Thoracic aorta (tissue), 2 donors: Measurements from ENCODE around the gene BTBD8. TPM values are rescaled to one million over a fixed set of nuclear protein-coding genes. Genes with fewer than 3 reads are reported as not detected.

Experiments
- ATAC-seq: fragments of 150-250 bp; one replicate; pipeline ENCODE4 v1.8.0; 2017; ENCODE audit warnings: low read depth; ENCODE audit not compliant: insufficient number of reproducible peaks, low FRiP score
- DNase-seq: peaks from one replicate; pipeline ENCODE4 v3.0.0-alpha.2; 2020; ENCODE audit warnings: low spot score
- H3K27ac ChIP-seq, 2 donors: fragments of 200-600 bp; sonication (generic); 1 replicate in 1 of 2; 2 replicates in 1 of 2; pipeline ENCODE4 v1.5.1; 2016; ENCODE audit warnings: mild to moderate bottlenecking in 2 of 2, moderate library complexity in 2 of 2
- H3K27me3 ChIP-seq: fragments of 200-600 bp; sonication (generic); replicated peaks from 2 replicates; pipeline ENCODE4 v1.6.0; 2016; ENCODE audit warnings: mild to moderate bottlenecking; ENCODE audit not compliant: insufficient read depth
- H3K36me3 ChIP-seq: fragments of 200-600 bp; sonication (generic); one replicate; pipeline ENCODE4 v1.5.1; 2016
- H3K4me1 ChIP-seq, 2 donors: fragments of 200-600 bp; sonication (generic); 1 replicate in 1 of 2; 2 replicates in 1 of 2; pipeline versions ENCODE4 v1.5.1 to v1.6.0; 2016; ENCODE audit warnings: low read depth in 2 of 2, mild to moderate bottlenecking in 1 of 2; ENCODE audit not compliant: control insufficient read depth in 1 of 2
- H3K4me3 ChIP-seq: fragments of 200-600 bp; sonication (generic); 2 replicates; pipeline ENCODE4 v1.5.1; 2016; ENCODE audit warnings: mild to moderate bottlenecking
- H3K9me3 ChIP-seq: fragments of 200-600 bp; sonication (generic); 2 replicates; pipeline ENCODE4 v1.5.1; 2016
- total RNA-seq, 2 donors: library from RNA; depleted of rRNA; stranded (reverse); fragments of >200 nt; gene quantifications; one replicate each; pipeline versions ENCODE4 v1.1.0 to v1.2.3, GENCODE V29; 2016
- TF ChIP-seq, protein P1 (sequence below): fragments of 200-600 bp; sonication (generic); IDR thresholded peaks from one replicate; pipeline ENCODE4 v1.5.1; 2019; ENCODE audit warnings: antibody characterized with exemption

The BTBD8 gene
- total RNA-seq, 2 donors from 2014 or later: 3.8 to 12.9 TPM

DNA sequence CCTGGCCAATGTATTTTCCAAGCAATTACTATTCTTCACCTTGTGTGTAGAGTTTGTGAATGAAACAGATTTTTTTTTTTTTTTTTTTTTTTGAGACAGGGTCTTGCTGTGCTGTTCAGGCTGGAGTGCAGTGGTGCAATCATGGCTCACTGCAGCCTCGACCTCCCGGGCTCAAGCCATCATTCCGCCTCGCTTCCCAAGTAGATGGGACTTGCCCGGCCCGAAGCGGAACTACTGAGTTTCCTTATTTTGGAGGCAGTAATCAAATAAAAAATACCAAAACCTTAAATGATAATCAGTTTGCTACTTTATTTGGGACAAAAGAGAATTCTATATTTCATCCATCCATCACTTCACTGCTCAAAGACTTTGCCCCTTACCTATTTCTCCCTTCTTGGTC, 704 bp upstream of the BTBD8 start:
- no peak for DNase-seq
- TF ChIP-seq, protein P1, sequence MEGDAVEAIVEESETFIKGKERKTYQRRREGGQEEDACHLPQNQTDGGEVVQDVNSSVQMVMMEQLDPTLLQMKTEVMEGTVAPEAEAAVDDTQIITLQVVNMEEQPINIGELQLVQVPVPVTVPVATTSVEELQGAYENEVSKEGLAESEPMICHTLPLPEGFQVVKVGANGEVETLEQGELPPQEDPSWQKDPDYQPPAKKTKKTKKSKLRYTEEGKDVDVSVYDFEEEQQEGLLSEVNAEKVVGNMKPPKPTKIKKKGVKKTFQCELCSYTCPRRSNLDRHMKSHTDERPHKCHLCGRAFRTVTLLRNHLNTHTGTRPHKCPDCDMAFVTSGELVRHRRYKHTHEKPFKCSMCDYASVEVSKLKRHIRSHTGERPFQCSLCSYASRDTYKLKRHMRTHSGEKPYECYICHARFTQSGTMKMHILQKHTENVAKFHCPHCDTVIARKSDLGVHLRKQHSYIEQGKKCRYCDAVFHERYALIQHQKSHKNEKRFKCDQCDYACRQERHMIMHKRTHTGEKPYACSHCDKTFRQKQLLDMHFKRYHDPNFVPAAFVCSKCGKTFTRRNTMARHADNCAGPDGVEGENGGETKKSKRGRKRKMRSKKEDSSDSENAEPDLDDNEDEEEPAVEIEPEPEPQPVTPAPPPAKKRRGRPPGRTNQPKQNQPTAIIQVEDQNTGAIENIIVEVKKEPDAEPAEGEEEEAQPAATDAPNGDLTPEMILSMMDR: no peak
- ATAC-seq: no peak
- Histone ChIP-seq H3K4me1 (peaks cover 3 to 11% of the 10 kb centered on the region in 2 donors), H3K27me3 (no peaks in the 10 kb centered on the region), H3K27ac (no peak overlapping the region), H3K9me3 (no peaks in the 10 kb centered on the region), H3K4me3 (peak overlapping the region; percentile 83), H3K36me3 (no peaks in the 10 kb centered on the region)

DNA sequence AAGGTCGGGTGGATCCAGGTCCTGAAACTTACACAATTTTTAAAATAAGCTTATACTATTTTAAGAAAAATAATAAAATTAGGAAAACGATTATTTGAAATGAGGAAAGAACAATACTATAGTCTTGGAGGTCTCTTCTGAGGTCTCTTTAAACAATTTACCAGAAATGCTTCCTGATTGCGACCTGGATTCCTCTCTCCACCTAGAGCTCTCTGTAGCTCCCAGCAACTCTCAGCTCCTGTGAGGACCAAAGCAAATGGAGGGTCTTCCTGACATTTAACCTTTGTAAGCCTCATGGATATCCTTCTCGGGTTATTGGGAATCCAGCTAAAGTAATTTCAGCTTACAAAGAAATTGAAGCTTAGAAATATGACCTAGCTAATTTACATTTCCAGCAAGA, 886 bp downstream of the BTBD8 start:
- TF ChIP-seq, protein P1: no peak
- peak overlapping the region; percentile 83 for H3K4me3 ChIP-seq
- peaks cover 8% of the 10 kb centered on the region for H3K9me3 ChIP-seq
- H3K27ac ChIP-seq: no peak overlapping the region
- no peaks in the 10 kb centered on the region for H3K36me3 ChIP-seq
- ATAC-seq: no peak
- peaks cover 3 to 11% of the 10 kb centered on the region in 2 donors for H3K4me1 ChIP-seq
- H3K27me3 ChIP-seq: no peaks in the 10 kb centered on the region
- no peak for DNase-seq

DNA sequence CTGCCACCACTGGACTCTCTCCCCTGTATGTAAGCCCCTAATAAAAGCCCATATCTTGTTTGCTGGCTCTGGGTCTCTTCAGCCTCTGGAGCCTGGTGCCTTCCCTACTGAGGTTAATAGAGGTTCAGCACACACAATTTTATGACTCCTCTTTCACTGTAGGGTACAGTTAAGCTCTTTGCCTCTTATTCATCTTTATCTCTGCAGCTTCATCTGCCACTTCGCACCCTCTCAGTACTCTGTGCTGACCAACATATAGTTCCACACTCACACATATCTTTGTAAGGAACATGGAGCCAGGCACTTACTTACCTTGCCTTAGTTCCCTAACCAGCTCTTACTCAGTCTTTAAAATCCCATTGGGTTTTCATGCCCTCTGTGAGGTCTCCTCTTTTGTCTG, 4.5 kb downstream of the BTBD8 start:
- no peak for DNase-seq
- TF ChIP-seq, protein P1: no peak
- peaks cover 14% of the 10 kb centered on the region for H3K9me3 ChIP-seq
- H3K36me3 ChIP-seq: no peaks in the 10 kb centered on the region
- no peaks in the 10 kb centered on the region for H3K27me3 ChIP-seq
- ATAC-seq: no peak
- no peak overlapping the region for H3K4me3 ChIP-seq
- H3K4me1 ChIP-seq: peaks cover 3 to 11% of the 10 kb centered on the region in 2 donors
- H3K27ac ChIP-seq: no peak overlapping the region

DNA sequence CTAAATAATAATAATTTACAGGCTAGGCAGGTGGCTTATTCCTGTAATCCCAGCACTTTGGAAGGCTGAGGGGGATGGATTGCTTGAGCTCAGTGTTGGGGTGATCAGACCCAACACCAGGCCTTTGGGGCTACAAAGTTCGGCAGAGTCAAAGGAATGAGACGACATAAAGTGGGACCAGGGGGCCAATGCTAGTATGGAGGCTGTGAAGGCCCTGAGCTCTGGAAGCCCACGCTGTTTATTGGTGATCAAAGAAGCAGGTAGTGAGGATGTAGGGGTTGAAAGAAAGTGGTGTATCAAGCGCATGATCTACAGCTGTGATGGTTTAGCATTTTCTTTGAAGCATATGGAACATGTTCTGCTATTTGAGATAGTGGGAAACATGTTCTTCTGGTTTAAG, 5.6 kb downstream of the BTBD8 start:
- DNase-seq (no peak), ATAC-seq (no peak)
- H3K27me3 ChIP-seq: no peaks in the 10 kb centered on the region
- TF ChIP-seq, protein P1: no peak
- no peaks in the 10 kb centered on the region for H3K36me3 ChIP-seq
- no peak overlapping the region for H3K4me3 ChIP-seq
- H3K9me3 ChIP-seq: peaks cover 14% of the 10 kb centered on the region
- peaks cover 3 to 11% of the 10 kb centered on the region in 2 donors for H3K4me1 ChIP-seq
- no peak overlapping the region for H3K27ac ChIP-seq

DNA sequence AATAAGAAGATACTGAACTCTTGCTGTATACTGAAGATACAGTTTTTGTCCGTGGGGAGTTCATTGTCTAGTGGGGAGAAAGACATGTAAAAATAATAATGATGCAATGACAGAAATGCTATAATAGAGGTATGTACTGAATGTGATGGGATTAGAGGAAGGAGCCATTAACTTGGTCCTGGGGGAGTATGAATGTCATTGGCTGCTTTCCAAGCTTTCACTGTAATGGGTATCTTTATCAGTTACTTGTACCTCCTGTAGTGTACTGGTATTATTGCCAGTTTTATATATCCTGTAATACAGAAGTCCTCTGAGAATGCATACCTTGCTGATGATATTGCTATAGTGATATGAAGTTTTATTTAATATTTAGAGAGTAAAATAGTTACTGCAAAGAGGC, 7.4 kb downstream of the BTBD8 start:
- no peak overlapping the region for H3K4me3 ChIP-seq
- no peak overlapping the region for H3K27ac ChIP-seq
- no peaks in the 10 kb centered on the region for H3K36me3 ChIP-seq
- no peak for DNase-seq
- H3K9me3 ChIP-seq: peaks cover 14% of the 10 kb centered on the region
- H3K27me3 ChIP-seq: no peaks in the 10 kb centered on the region
- H3K4me1 ChIP-seq: no peaks in the 10 kb centered on the region
- TF ChIP-seq, protein P1: no peak
- ATAC-seq: no peak
